Astrocyte (in vitro differentiated cells and primary cell): ENCODE results near the gene CHST3. TPM values are rescaled to one million over a fixed set of nuclear protein-coding genes. Genes with fewer than 3 reads are reported as not detected.
"Not testable (repeated sequence)": the region's sequence is repeated elsewhere in the genome, so short reads cannot be mapped to it uniquely, and the experiment has no call there.

Experiments used
- DNase-seq: peaks from one replicate; pipeline ENCODE4 v3.0.0-alpha.2; 2010; ENCODE audit warnings: low read depth
- FAIRE-seq: peaks from 2 replicates; lab custom pipeline; 2011; peaks lifted over from hg19 to GRCh38; lab: Jason Lieb, UNC
- H2AFZ ChIP-seq: 2 replicates; pipeline ENCODE4 v1.6.0; 2012; ENCODE audit warnings: low read depth, low read length, inconsistent platforms
- H3K27ac ChIP-seq: 2 replicates; pipeline ENCODE4 v1.5.1; 2011; ENCODE audit warnings: low read depth, low read length, inconsistent platforms
- H3K27me3 ChIP-seq: 2 replicates; pipeline ENCODE4 v1.6.0; 2011; ENCODE audit warnings: low read length, inconsistent platforms; ENCODE audit not compliant: insufficient read depth
- H3K36me3 ChIP-seq: 2 replicates; pipeline ENCODE4 v1.5.1; 2011; ENCODE audit warnings: low read length, inconsistent platforms; ENCODE audit not compliant: insufficient read depth
- H3K4me1 ChIP-seq: 2 replicates; pipeline ENCODE4 v1.5.1; 2011; ENCODE audit warnings: low read length, inconsistent platforms; ENCODE audit not compliant: insufficient read depth
- H3K4me2 ChIP-seq: 2 replicates; pipeline ENCODE4 v1.6.0; 2012; ENCODE audit warnings: low read length, inconsistent platforms
- H3K4me3 ChIP-seq: 2 replicates; pipeline ENCODE4 v1.5.1; 2011; ENCODE audit warnings: low read depth, mild to moderate bottlenecking, low read length, inconsistent platforms; ENCODE audit not compliant: insufficient read depth
- H3K79me2 ChIP-seq: 2 replicates; pipeline ENCODE4 v1.6.0; 2012; ENCODE audit warnings: mild to moderate bottlenecking, low read length, inconsistent platforms; ENCODE audit not compliant: insufficient read depth
- H3K9ac ChIP-seq: 2 replicates; pipeline ENCODE4 v1.6.0; 2012; ENCODE audit warnings: mild to moderate bottlenecking, low read length, inconsistent platforms
- H3K9me3 ChIP-seq: 2 replicates; pipeline ENCODE4 v1.5.1; 2012; ENCODE audit warnings: low read depth, mild to moderate bottlenecking, low read length, inconsistent platforms; ENCODE audit not compliant: insufficient read depth
- H4K20me1 ChIP-seq: 2 replicates; pipeline ENCODE4 v1.6.0; 2012; ENCODE audit warnings: low read length, inconsistent platforms; ENCODE audit not compliant: insufficient read depth
- H3K27ac Mint-ChIP-seq: one replicate; pipeline ENCODE4 v1.8.0; 2021; ENCODE audit warnings: mild to moderate bottlenecking, mixed read lengths; ENCODE audit not compliant: unreplicated experiment
- H3K27me3 Mint-ChIP-seq: one replicate; pipeline ENCODE4 v1.8.0; 2021; ENCODE audit warnings: low read depth, mixed read lengths; ENCODE audit not compliant: unreplicated experiment
- H3K36me3 Mint-ChIP-seq: one replicate; pipeline ENCODE4 v1.8.0; 2021; ENCODE audit warnings: low read depth, mixed read lengths; ENCODE audit not compliant: unreplicated experiment
- H3K4me1 Mint-ChIP-seq: one replicate; pipeline ENCODE4 v1.8.0; 2021; ENCODE audit warnings: low read depth, mixed read lengths; ENCODE audit not compliant: unreplicated experiment
- H3K4me3 Mint-ChIP-seq: one replicate; pipeline ENCODE4 v1.8.0; 2021; ENCODE audit warnings: mild to moderate bottlenecking, moderate library complexity, mixed read lengths; ENCODE audit not compliant: unreplicated experiment
- H3K9me3 Mint-ChIP-seq: one replicate; pipeline ENCODE4 v1.8.0; 2021; ENCODE audit warnings: mild to moderate bottlenecking, mixed read lengths; ENCODE audit not compliant: unreplicated experiment
- EZH2 ChIP-seq: IDR thresholded peaks from 2 replicates; pipeline ENCODE4 v1.6.1; 2012; ENCODE audit warnings: mild to moderate bottlenecking, low read length, inconsistent platforms; ENCODE audit not compliant: insufficient read depth
- total RNA-seq: library from RNA; stranded (reverse); gene quantifications from 2 replicates; pipeline ENCODE4 v1.2.1, GENCODE V29; 2021
- TF ChIP-seq, protein P1 (sequence below): IDR thresholded peaks from 2 replicates; pipeline ENCODE4 v1.5.1; 2011; ENCODE audit warnings: low read depth, mild to moderate bottlenecking, inconsistent platforms, low read length, moderate library complexity; ENCODE audit not compliant: insufficient read depth

The CHST3 gene
- total RNA-seq, 1 donor from 2014 or later, result 43.5 TPM

DNA sequence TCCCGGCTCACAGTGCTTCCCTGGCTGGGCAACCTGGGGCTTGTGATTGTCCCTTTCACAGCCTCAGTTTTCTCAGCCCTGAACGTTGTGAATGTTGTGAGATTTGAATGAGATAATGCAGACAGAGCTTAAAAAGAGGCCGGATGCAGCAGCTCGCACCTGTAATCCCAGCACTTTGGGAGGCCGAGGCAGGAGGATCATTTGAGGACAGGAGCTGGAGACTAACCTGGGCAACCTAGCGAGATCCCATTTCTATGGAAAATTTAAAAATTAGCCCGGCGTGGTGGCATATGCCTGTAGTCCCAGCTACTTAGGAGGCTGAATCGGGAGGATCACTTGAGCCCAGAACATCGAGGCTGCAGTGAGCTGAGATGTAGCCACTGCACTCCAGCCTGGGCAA lies 67.5 kb downstream of the CHST3 start:
- no peak for TF ChIP-seq EZH2
- TF ChIP-seq, protein P1, sequence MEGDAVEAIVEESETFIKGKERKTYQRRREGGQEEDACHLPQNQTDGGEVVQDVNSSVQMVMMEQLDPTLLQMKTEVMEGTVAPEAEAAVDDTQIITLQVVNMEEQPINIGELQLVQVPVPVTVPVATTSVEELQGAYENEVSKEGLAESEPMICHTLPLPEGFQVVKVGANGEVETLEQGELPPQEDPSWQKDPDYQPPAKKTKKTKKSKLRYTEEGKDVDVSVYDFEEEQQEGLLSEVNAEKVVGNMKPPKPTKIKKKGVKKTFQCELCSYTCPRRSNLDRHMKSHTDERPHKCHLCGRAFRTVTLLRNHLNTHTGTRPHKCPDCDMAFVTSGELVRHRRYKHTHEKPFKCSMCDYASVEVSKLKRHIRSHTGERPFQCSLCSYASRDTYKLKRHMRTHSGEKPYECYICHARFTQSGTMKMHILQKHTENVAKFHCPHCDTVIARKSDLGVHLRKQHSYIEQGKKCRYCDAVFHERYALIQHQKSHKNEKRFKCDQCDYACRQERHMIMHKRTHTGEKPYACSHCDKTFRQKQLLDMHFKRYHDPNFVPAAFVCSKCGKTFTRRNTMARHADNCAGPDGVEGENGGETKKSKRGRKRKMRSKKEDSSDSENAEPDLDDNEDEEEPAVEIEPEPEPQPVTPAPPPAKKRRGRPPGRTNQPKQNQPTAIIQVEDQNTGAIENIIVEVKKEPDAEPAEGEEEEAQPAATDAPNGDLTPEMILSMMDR, result no peak
- Histone ChIP-seq H3K4me1 (peaks cover 13% of the 10 kb centered on the region), H3K4me3 (no peak overlapping the region), H3K27ac (no peak overlapping the region), H4K20me1 (no peaks in the 10 kb centered on the region), H3K79me2 (no peaks in the 10 kb centered on the region), H3K36me3 (no peaks in the 10 kb centered on the region), H3K27me3 (no peaks in the 10 kb centered on the region), H2AFZ (no peak overlapping the region), H3K9ac (no peak overlapping the region), H3K4me2 (no peak overlapping the region), H3K9me3 (no peaks in the 10 kb centered on the region)
- no peaks in the 10 kb centered on the region for H3K9me3 Mint-ChIP-seq
- no peak overlapping the region for H3K4me3 Mint-ChIP-seq
- H3K4me1 Mint-ChIP-seq, result peaks cover 10% of the 10 kb centered on the region
- no peak for DNase-seq
- no peak for FAIRE-seq
- no peak overlapping the region for H3K27ac Mint-ChIP-seq
- no peaks in the 10 kb centered on the region for H3K36me3 Mint-ChIP-seq
- H3K27me3 Mint-ChIP-seq, result peaks cover 2% of the 10 kb centered on the region

DNA sequence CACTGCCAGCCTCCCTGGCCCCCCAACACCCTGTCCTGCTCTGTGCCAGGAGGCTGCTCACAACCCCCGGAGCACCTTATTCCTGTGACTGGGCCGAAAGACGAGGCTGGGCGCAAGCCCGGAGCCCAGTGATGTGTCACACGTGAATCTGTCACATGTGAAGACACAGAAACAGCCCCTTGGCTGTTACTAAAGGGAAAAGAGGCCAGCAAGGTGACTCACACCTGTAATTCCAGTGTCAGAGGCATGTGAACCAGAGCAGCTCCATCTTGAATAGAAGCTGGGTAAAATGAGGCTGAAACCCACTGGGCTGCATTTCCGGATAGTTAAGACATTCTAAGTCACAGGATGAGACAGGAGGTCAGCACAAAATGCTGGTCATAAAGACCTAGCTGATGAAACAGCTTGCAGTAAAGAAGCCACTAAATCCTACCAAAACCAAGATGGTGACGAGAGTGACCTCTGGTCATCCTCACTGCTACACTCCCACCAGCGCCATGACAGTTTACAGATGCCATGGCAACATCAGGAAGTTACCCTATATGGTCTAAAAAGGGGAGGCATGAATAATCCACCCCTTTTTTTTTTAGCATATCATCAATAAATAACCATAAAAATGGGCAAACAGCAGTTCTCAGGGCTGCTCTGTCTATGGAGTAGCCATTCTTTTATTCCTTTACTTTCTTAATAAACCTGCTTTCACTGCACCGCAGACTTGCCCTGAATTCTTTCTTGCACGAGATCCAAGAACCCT lies 68.4 kb downstream of the CHST3 start:
- not testable (repeated sequence) for H3K27ac ChIP-seq, H3K4me3 ChIP-seq, H3K4me1 ChIP-seq, H2AFZ ChIP-seq, DNase-seq, H3K4me1 Mint-ChIP-seq, H4K20me1 ChIP-seq, H3K4me2 ChIP-seq, H3K9me3 Mint-ChIP-seq, H3K36me3 ChIP-seq, H3K9me3 ChIP-seq, H3K9ac ChIP-seq, H3K79me2 ChIP-seq, H3K4me3 Mint-ChIP-seq, H3K27me3 Mint-ChIP-seq, H3K27me3 ChIP-seq, FAIRE-seq, H3K36me3 Mint-ChIP-seq, H3K27ac Mint-ChIP-seq

DNA sequence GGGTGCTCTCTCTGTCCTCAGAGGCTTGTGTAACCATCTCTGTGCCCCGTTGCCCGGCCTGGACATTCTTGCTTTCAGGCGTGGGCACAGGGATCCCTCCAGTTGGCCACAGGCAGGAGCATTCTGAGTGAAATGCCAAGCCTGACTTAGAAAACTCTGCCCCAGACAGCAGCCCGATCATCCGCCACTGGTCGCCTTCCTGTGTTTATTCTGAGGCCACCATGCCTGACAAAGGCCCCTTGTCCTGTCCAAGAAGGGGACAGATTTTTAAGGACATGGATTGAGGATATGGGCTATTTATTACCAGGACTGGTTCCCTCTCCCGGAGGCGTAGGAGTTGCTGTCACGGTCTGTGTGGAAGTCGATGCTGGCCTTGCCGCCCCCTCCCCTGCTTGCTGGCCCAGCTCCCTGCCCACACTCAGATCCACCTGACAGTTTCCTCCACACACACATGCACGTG lies 69.9 kb downstream of the CHST3 start:
- Histone ChIP-seq H3K79me2 (no peaks in the 10 kb centered on the region), H4K20me1 (no peaks in the 10 kb centered on the region), H3K36me3 (no peaks in the 10 kb centered on the region), H3K27ac (no peak overlapping the region), H3K9me3 (no peaks in the 10 kb centered on the region), H3K4me2 (no peak overlapping the region), H3K27me3 (no peaks in the 10 kb centered on the region), H3K9ac (no peak overlapping the region), H2AFZ (no peak overlapping the region), H3K4me3 (no peak overlapping the region), H3K4me1 (peaks cover 1% of the 10 kb centered on the region)
- TF ChIP-seq EZH2, result no peak
- TF ChIP-seq, protein P1, result no peak
- Mint-ChIP-seq H3K27ac (no peak overlapping the region), H3K27me3 (peaks cover 2% of the 10 kb centered on the region), H3K36me3 (no peaks in the 10 kb centered on the region), H3K9me3 (no peaks in the 10 kb centered on the region), H3K4me3 (no peak overlapping the region), H3K4me1 (peaks cover 13% of the 10 kb centered on the region)
- FAIRE-seq (no peak), DNase-seq (no peak)
